Naive thymus-derived CD8-positive, alpha-beta T cell (primary cell): Measurements from ENCODE around the gene CALCOCO1. TPM values are rescaled to one million over a fixed set of nuclear protein-coding genes. Genes with fewer than 3 reads are reported as not detected.

Experiments used
- ATAC-seq, 2 donors: fragments of 150-1000 bp; cut with Tn5 transposase in 1 of 2; sonication (Bioruptor Pico), chemical (Tn5 transposase) in 1 of 2; 1 replicate in 1 of 2; 2 replicates in 1 of 2; pipeline ENCODE4 v1.10.0; 2021; ENCODE audit warnings: mild to moderate bottlenecking in 2 of 2, moderate library complexity in 2 of 2
- POLR2A ChIA-PET: fragments of 350-600 bp; sonication (Branson Sonifier 250); formaldehyde crosslinking; loops from one replicate; lab custom pipeline; 2021; ENCODE audit warnings: antibody characterized with exemption; lab: Charles Lee
- DNase-seq, 10 donors: peaks; one replicate each; pipeline versions ENCODE4 v3.0.0 to v3.0.0-alpha.2; 2020 to 2022
- H3K27ac Mint-ChIP-seq, 10 donors: one replicate each; pipeline ENCODE4 v1.8.0; 2020 to 2022; ENCODE audit warnings: mild to moderate bottlenecking in 10 of 10, mixed read lengths in 10 of 10, moderate library complexity in 4 of 10, inconsistent platforms in 1 of 10
- H3K27me3 Mint-ChIP-seq, 5 donors: one replicate each; pipeline ENCODE4 v1.8.0; 2021 to 2022; ENCODE audit warnings: mixed read lengths in 5 of 5
- H3K36me3 Mint-ChIP-seq, 3 donors: one replicate each; pipeline ENCODE4 v1.8.0; 2020 to 2022; ENCODE audit warnings: mixed read lengths in 3 of 3, mild to moderate bottlenecking in 2 of 3, inconsistent platforms in 1 of 3
- H3K4me1 Mint-ChIP-seq, 4 donors: one replicate each; pipeline ENCODE4 v1.8.0; 2021 to 2022; ENCODE audit warnings: mixed read lengths in 4 of 4
- H3K4me3 Mint-ChIP-seq, 10 donors: one replicate each; pipeline ENCODE4 v1.8.0; 2020 to 2022; ENCODE audit warnings: mild to moderate bottlenecking in 10 of 10, mixed read lengths in 10 of 10, moderate library complexity in 6 of 10, inconsistent platforms in 1 of 10
- H3K9me3 Mint-ChIP-seq, 9 donors: one replicate each; pipeline ENCODE4 v1.8.0; 2020 to 2022; ENCODE audit warnings: mixed read lengths in 9 of 9, mild to moderate bottlenecking in 3 of 9, inconsistent platforms in 1 of 9, moderate library complexity in 1 of 9
- polyA plus RNA-seq, 3 donors: library from polyadenylated mRNA; unstranded; fragments of 300-500 nt; fragmentation: Illumina TruSeq; gene quantifications; one replicate each; pipeline ENCODE4 v1.2.3, GENCODE V29; 2021
- total RNA-seq, 8 experiments: library from RNA in 2 of 8; stranded (reverse) in 2 of 8; gene quantifications; one replicate each; pipeline ENCODE4 v1.2.3 and lab custom pipeline; 2021 to 2026

The CALCOCO1 gene
- total and polyA plus RNA-seq, 5 experiments from 2014 or later = 52.3 to 168 (median 55.5) TPM

DNA sequence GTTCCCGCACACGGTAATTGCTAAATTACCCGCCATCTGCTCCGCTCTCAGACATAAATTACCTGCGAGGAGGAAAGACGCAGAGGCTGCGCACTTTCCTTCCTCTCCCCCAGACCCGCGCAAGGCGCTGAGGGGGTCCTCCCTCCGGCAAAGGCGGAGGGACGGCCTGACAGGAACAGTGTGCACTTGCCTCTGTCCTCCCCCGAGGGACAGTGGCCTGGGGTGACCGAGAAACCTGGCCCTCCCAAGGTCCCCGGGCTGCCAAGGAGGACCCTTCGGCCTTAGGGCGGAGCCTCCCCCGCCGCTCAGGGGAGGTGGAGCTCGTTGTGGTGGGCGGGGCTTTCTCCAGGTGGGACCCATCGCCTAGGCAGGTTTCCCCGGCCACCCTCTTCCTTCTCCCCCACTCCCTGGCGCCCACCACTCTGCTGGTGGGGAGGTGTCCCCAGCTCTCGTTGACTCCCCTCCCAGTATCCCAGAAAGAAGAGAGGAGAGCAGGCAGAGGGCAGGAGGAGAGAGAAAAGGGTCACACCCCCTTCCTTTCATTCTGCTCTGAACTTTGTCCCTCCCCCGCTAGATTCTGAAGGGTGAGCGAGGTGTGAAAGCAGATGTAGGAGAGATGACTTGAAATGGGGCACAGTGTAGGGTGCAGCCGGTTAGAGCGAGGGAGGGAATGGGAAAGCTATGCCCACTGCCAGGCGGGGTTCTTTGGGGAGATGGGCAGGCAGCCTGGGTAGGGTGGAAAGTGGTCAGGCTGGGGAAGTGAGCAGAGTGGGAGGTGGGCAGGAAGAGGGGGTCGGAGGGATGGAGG, 11.4 kb upstream of the CALCOCO1 start:
- Mint-ChIP-seq H3K27ac (peak overlapping the region in 3 of 10 donors; percentile 6 to 69 (median 12)), H3K27me3 (peaks cover 16 to 57% (median 38%) of the 10 kb centered on the region in 5 donors), H3K4me3 (peak overlapping the region in 8 of 10 donors; percentile 67 to 91 (median 82)), H3K4me1 (peaks cover 13 to 32% (median 26%) of the 10 kb centered on the region in 4 donors), H3K36me3 (no peaks in the 10 kb centered on the region), H3K9me3 (no peaks in the 10 kb centered on the region)
- POLR2A ChIA-PET = interaction anchor here (0.6 to 2.4 kb wide), 4 partner anchors 8 to 62 kb away, joined by 4 to 16 read pairs (median 6); partner anchors contain the start of genes ATP5MC2 and CALCOCO1
- DNase-seq (peak; percentile 17 to 71 (median 46)), ATAC-seq (peak; percentile 65 to 77)

DNA sequence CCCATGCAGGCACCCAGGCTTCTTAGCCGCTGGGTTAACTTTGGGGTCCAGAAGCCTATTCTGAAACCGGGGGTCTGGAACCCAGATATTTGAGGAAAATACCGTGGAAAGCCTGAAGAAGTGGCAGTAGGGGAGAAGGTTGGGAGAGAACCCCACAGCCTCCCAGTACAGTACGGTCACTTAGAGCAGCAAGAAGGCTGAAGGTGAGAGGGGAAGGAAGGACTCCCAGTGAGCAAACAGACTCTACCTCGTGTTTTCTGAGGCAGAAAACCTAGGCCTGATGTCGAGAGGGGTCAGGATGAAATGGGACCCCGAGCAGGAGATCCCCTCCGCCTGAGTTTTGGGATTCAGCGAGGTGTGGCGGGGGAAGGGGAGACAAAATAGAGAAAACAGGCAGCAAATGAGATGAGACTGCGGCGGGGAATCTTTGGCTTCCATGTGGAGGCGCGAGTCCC, 10.7 kb upstream of the CALCOCO1 start:
- peak overlapping the region in 5 of 10 donors; percentile 6 to 85 (median 66) for H3K27ac Mint-ChIP-seq
- H3K27me3 Mint-ChIP-seq = peaks cover 13 to 52% (median 36%) of the 10 kb centered on the region in 5 donors
- H3K4me1 Mint-ChIP-seq = peaks cover 9 to 27% (median 21%) of the 10 kb centered on the region in 4 donors
- H3K9me3 Mint-ChIP-seq = no peaks in the 10 kb centered on the region
- peak overlapping the region in 8 of 10 donors; percentile 67 to 91 (median 82) for H3K4me3 Mint-ChIP-seq
- ATAC-seq = no peak
- DNase-seq = no peak
- POLR2A ChIA-PET = interaction anchor here (1.4 to 2.4 kb wide), 3 partner anchors 7 to 62 kb away, joined by 4 to 16 read pairs (median 6); partner anchors contain the start of genes ATP5MC2 and CALCOCO1
- no peaks in the 10 kb centered on the region for H3K36me3 Mint-ChIP-seq

- Mint-ChIP-seq H3K36me3 (no peaks in the 10 kb centered on the region), H3K4me1 (peaks cover 9 to 27% (median 20%) of the 10 kb centered on the region in 4 donors), H3K27me3 (peaks cover 8 to 49% (median 30%) of the 10 kb centered on the region in 5 donors), H3K4me3 (peak overlapping the region in 5 of 10 donors; percentile 11 to 86 (median 31)), H3K9me3 (no peaks in the 10 kb centered on the region), H3K27ac (peak overlapping the region in 1 of 10 donors; percentile 57)
- no peak for DNase-seq
- POLR2A ChIA-PET = interaction anchor here (1.4 kb wide), 1 partner anchor 15 kb away, joined by 3 read pairs; no protein-coding TSS in a partner anchor
- ATAC-seq = no peak
These were observed 10.0 kb upstream of the CALCOCO1 start for GRCh38 chr12:53737093-53737808.

GRCh38 chr12:53736592-53736991, 9.3 kb upstream of the CALCOCO1 start:
- Mint-ChIP-seq H3K36me3 (no peaks in the 10 kb centered on the region), H3K4me3 (no peak overlapping the region), H3K27ac (no peak overlapping the region), H3K9me3 (no peaks in the 10 kb centered on the region), H3K4me1 (peaks cover 9 to 27% (median 20%) of the 10 kb centered on the region in 4 donors), H3K27me3 (peaks cover 8 to 48% (median 23%) of the 10 kb centered on the region in 5 donors)
- ATAC-seq (no peak), DNase-seq (no peak)
- POLR2A ChIA-PET = interaction anchor here (1.4 kb wide), 1 partner anchor 14 kb away, joined by 3 read pairs; no protein-coding TSS in a partner anchor

GRCh38 chr12:53735556-53735955, 8.3 kb upstream of the CALCOCO1 start:
- H3K36me3 Mint-ChIP-seq = no peaks in the 10 kb centered on the region
- H3K27ac Mint-ChIP-seq = peak overlapping the region in 1 of 10 donors; percentile 18
- no peaks in the 10 kb centered on the region for H3K9me3 Mint-ChIP-seq
- ATAC-seq (no peak), DNase-seq (no peak)
- POLR2A ChIA-PET = interaction anchor here (0.5 to 1.1 kb wide), 2 partner anchors 8 to 258 kb away, joined by 4 to 5 read pairs; partner anchors contain the start of gene CALCOCO1
- H3K4me1 Mint-ChIP-seq = peaks cover 9 to 27% (median 20%) of the 10 kb centered on the region in 4 donors
- H3K4me3 Mint-ChIP-seq = no peak overlapping the region
- H3K27me3 Mint-ChIP-seq = peaks cover 8 to 51% (median 20%) of the 10 kb centered on the region in 5 donors

GRCh38 chr12:53734425-53734824, 7.2 kb upstream of the CALCOCO1 start:
- H3K27ac Mint-ChIP-seq = peak overlapping the region in 1 of 10 donors; percentile 34
- H3K27me3 Mint-ChIP-seq = peaks cover 5 to 48% (median 17%) of the 10 kb centered on the region in 5 donors
- H3K4me3 Mint-ChIP-seq = no peak overlapping the region
- POLR2A ChIA-PET = interaction anchor here (0.6 to 0.9 kb wide), 2 partner anchors 13 to 294 kb away, joined by 3 to 5 read pairs; no protein-coding TSS in a partner anchor
- H3K36me3 Mint-ChIP-seq = no peaks in the 10 kb centered on the region
- no peaks in the 10 kb centered on the region for H3K9me3 Mint-ChIP-seq
- no peak for ATAC-seq
- no peak for DNase-seq
- H3K4me1 Mint-ChIP-seq = peaks cover 9 to 24% (median 17%) of the 10 kb centered on the region in 4 donors

GRCh38 chr12:53733807-53734200, 6.6 kb upstream of the CALCOCO1 start:
- peaks cover 5 to 41% (median 13%) of the 10 kb centered on the region in 5 donors for H3K27me3 Mint-ChIP-seq
- POLR2A ChIA-PET = interaction anchor here (1.0 kb wide), 1 partner anchor 10 kb away, joined by 5 read pairs; no protein-coding TSS in a partner anchor
- no peaks in the 10 kb centered on the region for H3K9me3 Mint-ChIP-seq
- no peaks in the 10 kb centered on the region for H3K36me3 Mint-ChIP-seq
- DNase-seq = no peak
- H3K4me3 Mint-ChIP-seq = no peak overlapping the region
- peaks cover 9 to 18% (median 11%) of the 10 kb centered on the region in 4 donors for H3K4me1 Mint-ChIP-seq
- H3K27ac Mint-ChIP-seq = no peak overlapping the region
- ATAC-seq = peak in 1 of 2 donors; percentile 46

GRCh38 chr12:53733051-53733806, 6.0 kb upstream of the CALCOCO1 start:
- H3K36me3 Mint-ChIP-seq = no peaks in the 10 kb centered on the region
- ATAC-seq = no peak

GRCh38 chr12:53729644-53730043, 2.4 kb upstream of the CALCOCO1 start:
- peaks cover 21 to 42% (median 32%) of the 10 kb centered on the region in 4 donors for H3K4me1 Mint-ChIP-seq
- no peak for DNase-seq
- peaks cover 0 to 11% (median 0%) of the 10 kb centered on the region in 5 donors for H3K27me3 Mint-ChIP-seq
- POLR2A ChIA-PET = interaction anchor here (2.8 kb wide), 1 partner anchor 10 kb away, joined by 16 read pairs; no protein-coding TSS in a partner anchor
- no peak overlapping the region for H3K4me3 Mint-ChIP-seq
- peaks cover 0 to 3% (median 1%) of the 10 kb centered on the region in 3 donors for H3K36me3 Mint-ChIP-seq
- no peak overlapping the region for H3K27ac Mint-ChIP-seq
- no peaks in the 10 kb centered on the region for H3K9me3 Mint-ChIP-seq
- ATAC-seq = no peak

More at GRCh38 chr12:53733051-53733806, 6.0 kb upstream of the CALCOCO1 start:
- POLR2A ChIA-PET = interaction anchor here (1.0 kb wide), 1 partner anchor 10 kb away, joined by 5 read pairs; no protein-coding TSS in a partner anchor
- Mint-ChIP-seq H3K4me3 (no peak overlapping the region), H3K27me3 (peaks cover 4 to 40% (median 13%) of the 10 kb centered on the region in 5 donors), H3K4me1 (peaks cover 7 to 12% (median 10%) of the 10 kb centered on the region in 4 donors), H3K27ac (peak overlapping the region in 1 of 10 donors; percentile 9), H3K9me3 (no peaks in the 10 kb centered on the region)
- no peak for DNase-seq

GRCh38 chr12:53728206-53728605, 954 bp upstream of the CALCOCO1 start:
- H3K9me3 Mint-ChIP-seq = no peaks in the 10 kb centered on the region
- H3K27me3 Mint-ChIP-seq = peaks cover 0 to 7% (median 0%) of the 10 kb centered on the region in 5 donors
- DNase-seq = no peak
- POLR2A ChIA-PET = interaction anchor here (0.7 to 3.2 kb wide), 8 partner anchors 8 to 227 kb away, joined by 3 to 16 read pairs (median 6); partner anchors contain the start of genes CISTR and TARBP2
- H3K4me1 Mint-ChIP-seq = peaks cover 17 to 40% (median 26%) of the 10 kb centered on the region in 4 donors
- H3K4me3 Mint-ChIP-seq = peak overlapping the region; percentile 87 to 99 (median 94)
- H3K27ac Mint-ChIP-seq = peak overlapping the region; percentile 83 to 96 (median 94)
- ATAC-seq = no peak
- H3K36me3 Mint-ChIP-seq = peaks cover 0 to 17% (median 4%) of the 10 kb centered on the region in 3 donors

GRCh38 chr12:53726946-53727309, 324 bp downstream of the CALCOCO1 start:
- Mint-ChIP-seq H3K36me3 (peaks cover 0 to 30% (median 10%) of the 10 kb centered on the region in 3 donors), H3K4me3 (peak overlapping the region; percentile 87 to 99 (median 94)), H3K27me3 (peaks cover 0 to 3% (median 0%) of the 10 kb centered on the region in 5 donors), H3K9me3 (no peaks in the 10 kb centered on the region), H3K27ac (peak overlapping the region; percentile 83 to 96 (median 94)), H3K4me1 (peaks cover 17 to 40% (median 26%) of the 10 kb centered on the region in 4 donors)
- DNase-seq (no peak), ATAC-seq (no peak)
- POLR2A ChIA-PET = interaction anchor here (0.6 to 3.2 kb wide), 8 partner anchors 9 to 402 kb away, joined by 3 to 16 read pairs (median 6); partner anchors contain the start of gene CISTR
